GM23338 (cell line): ENCODE results near the gene BPIFB1.

Experiments used
- CTCF ChIP-seq, 2 experiments: fragments of 200-600 bp in 1 of 2; sonication (generic) in 1 of 2; conservative IDR thresholded peaks; 2 replicates each; pipeline versions ENCODE4 v1.5.1 to v1.6.1; 2016 to 2017; ENCODE audit warnings: antibody characterized with exemption in 2 of 2, low read depth in 2 of 2, mild to moderate bottlenecking in 2 of 2, moderate library complexity in 1 of 2
- EZH2 ChIP-seq: fragments of 200-600 bp; sonication (generic); IDR thresholded peaks from one replicate; pipeline ENCODE4 v1.8.0; 2017; ENCODE audit warnings: antibody characterized with exemption, mild to moderate bottlenecking, low read depth; ENCODE audit not compliant: unreplicated experiment
- POLR2AphosphoS5 ChIP-seq: IDR thresholded peaks from 2 replicates; pipeline ENCODE4 v1.6.1; 2016; ENCODE audit warnings: antibody characterized with exemption, low read depth
- REST ChIP-seq: IDR thresholded peaks from one replicate; pipeline ENCODE4 v1.6.1; 2018; ENCODE audit warnings: antibody characterized with exemption; ENCODE audit not compliant: unreplicated experiment

- no peak for TF ChIP-seq EZH2
- TF ChIP-seq CTCF (conservative IDR thresholded peaks at IDR 0.05; ENCODE audit: low read depth in 2 of 2) = no peak
- TF ChIP-seq REST = no peak
- TF ChIP-seq POLR2AphosphoS5 = no peak
Observed at GRCh38 chr20:33239979-33240736, 42.9 kb upstream of the BPIFB1 start.
